Tibial artery (tissue), 4 donors: ENCODE data around the gene NAA25.

Experiments
- DNase-seq, 2 donors: peaks; one replicate each; pipeline ENCODE4 v3.0.0-alpha.2; 2019
- H3K27ac ChIP-seq, 2 donors: fragments of 200-600 bp; sonication (generic) in 1 of 2; 1 replicate in 1 of 2; 2 replicates in 1 of 2; pipeline ENCODE4 v1.5.1; 2018 to 2019; ENCODE audit warnings: mild to moderate bottlenecking in 1 of 2
- H3K27me3 ChIP-seq, 2 donors: fragments of 200-600 bp; sonication (generic) in 1 of 2; one replicate each; pipeline versions ENCODE4 v1.5.1 to v1.6.0; 2016 to 2019
- H3K36me3 ChIP-seq, 3 donors: fragments of 200-600 bp; sonication (generic) in 2 of 3; one replicate each; pipeline ENCODE4 v1.5.1; 2016 to 2019; ENCODE audit warnings: mild to moderate bottlenecking in 2 of 3
- H3K4me1 ChIP-seq, 4 donors: fragments of 200-600 bp; sonication (generic) in 2 of 4; 1 replicate in 3 of 4; 2 replicates in 1 of 4; pipeline ENCODE4 v1.5.1; 2016 to 2019
- H3K4me3 ChIP-seq, 2 donors: fragments of 200-600 bp; sonication (generic) in 1 of 2; 1 replicate in 1 of 2; 2 replicates in 1 of 2; pipeline ENCODE4 v1.5.1; 2018 to 2019; ENCODE audit warnings: mild to moderate bottlenecking in 2 of 2
- H3K9me3 ChIP-seq, 3 donors: fragments of 200-600 bp; sonication (generic) in 1 of 3; one replicate each; pipeline ENCODE4 v1.5.1; 2016 to 2019
- CTCF ChIP-seq, 2 experiments: fragments of 200-600 bp in 1 of 2; fragments of 450-650 bp in 1 of 2; IDR thresholded peaks; one replicate each; pipeline ENCODE4 v1.5.1; 2017 to 2019; ENCODE audit warnings: antibody characterized with exemption in 2 of 2, mild to moderate bottlenecking in 1 of 2, moderate library complexity in 1 of 2
- intact Hi-C: fragments of 100-400 bp; cut with DNase I; formaldehyde crosslinking; loops from one replicate; pipeline ENCODE4 v1.15.0; 2023; ENCODE audit warnings: low total_unique reads

NAA25 gene

GRCh38 chr12:111991535-111991934 is 117.0 kb downstream of the NAA25 start:
- H3K9me3 ChIP-seq: no peaks in the 10 kb centered on the region
- DNase-seq: no peak
- H3K27ac ChIP-seq: no peak overlapping the region
- H3K36me3 ChIP-seq: peaks cover 0 to 12% (median 8%) of the 10 kb centered on the region in 3 donors
- intact Hi-C loops: no loop called here
- H3K27me3 ChIP-seq: no peaks in the 10 kb centered on the region
- no peak for TF ChIP-seq CTCF (IDR thresholded peaks at IDR 0.05)
- H3K4me3 ChIP-seq: no peak overlapping the region
- H3K4me1 ChIP-seq: no peaks in the 10 kb centered on the region

GRCh38 chr12:111984820-111985219 is 123.8 kb downstream of the NAA25 start:
- Histone ChIP-seq H3K27ac (no peak overlapping the region), H3K36me3 (peaks cover 0 to 4% (median 4%) of the 10 kb centered on the region in 3 donors), H3K4me1 (peaks cover 0 to 4% (median 0%) of the 10 kb centered on the region in 4 donors), H3K9me3 (no peaks in the 10 kb centered on the region), H3K27me3 (no peaks in the 10 kb centered on the region), H3K4me3 (no peak overlapping the region)
- no peak for DNase-seq
- no peak for TF ChIP-seq CTCF (IDR thresholded peaks at IDR 0.05)
- intact Hi-C loops: no loop called here

- peaks cover 0 to 7% (median 0%) of the 10 kb centered on the region in 3 donors for H3K36me3 ChIP-seq
- no peaks in the 10 kb centered on the region for H3K27me3 ChIP-seq
- intact Hi-C loops: no loop called here
- H3K27ac ChIP-seq: no peak overlapping the region
- peaks cover 0 to 4% (median 0%) of the 10 kb centered on the region in 4 donors for H3K4me1 ChIP-seq
- no peak for TF ChIP-seq CTCF (IDR thresholded peaks at IDR 0.05)
- H3K4me3 ChIP-seq: no peak overlapping the region
- H3K9me3 ChIP-seq: no peaks in the 10 kb centered on the region
- no peak for DNase-seq
Measured at GRCh38 chr12:111981987-111982386, 126.6 kb downstream of the NAA25 start.

GRCh38 chr12:111980598-111980997 is 128.0 kb downstream of the NAA25 start:
- Histone ChIP-seq H3K36me3 (peaks cover 0 to 7% (median 0%) of the 10 kb centered on the region in 3 donors), H3K4me1 (peaks cover 0 to 4% (median 0%) of the 10 kb centered on the region in 4 donors), H3K27me3 (no peaks in the 10 kb centered on the region), H3K4me3 (no peak overlapping the region), H3K9me3 (no peaks in the 10 kb centered on the region), H3K27ac (no peak overlapping the region)
- intact Hi-C loops: no loop called here
- TF ChIP-seq CTCF (IDR thresholded peaks at IDR 0.05): no peak
- no peak for DNase-seq

GRCh38 chr12:111978545-111978944 is 130.0 kb downstream of the NAA25 start:
- H3K4me1 ChIP-seq: peaks cover 0 to 4% (median 0%) of the 10 kb centered on the region in 4 donors
- no peak for TF ChIP-seq CTCF (IDR thresholded peaks at IDR 0.05)
- intact Hi-C loops: no loop called here
- H3K9me3 ChIP-seq: no peaks in the 10 kb centered on the region
- H3K27me3 ChIP-seq: no peaks in the 10 kb centered on the region
- no peak overlapping the region for H3K27ac ChIP-seq
- no peak overlapping the region for H3K4me3 ChIP-seq
- DNase-seq: no peak
- peaks cover 0 to 7% (median 0%) of the 10 kb centered on the region in 3 donors for H3K36me3 ChIP-seq

- DNase-seq: no peak
- intact Hi-C loops: no loop called here
- H3K4me1 ChIP-seq: peaks cover 0 to 4% (median 0%) of the 10 kb centered on the region in 4 donors
- H3K27me3 ChIP-seq: no peaks in the 10 kb centered on the region
- TF ChIP-seq CTCF (IDR thresholded peaks at IDR 0.05): no peak
- H3K9me3 ChIP-seq: no peaks in the 10 kb centered on the region
- H3K27ac ChIP-seq: no peak overlapping the region
- no peak overlapping the region for H3K4me3 ChIP-seq
- peaks cover 0 to 12% (median 6%) of the 10 kb centered on the region in 3 donors for H3K36me3 ChIP-seq
Measured at GRCh38 chr12:111976860-111977259, 131.7 kb downstream of the NAA25 start.
